HFFc6 (cell line): ENCODE data around the gene ERFE. TPM values are rescaled to one million over a fixed set of nuclear protein-coding genes. Genes with fewer than 3 reads are reported as not detected.
A peak's percentile ranks its signal among the peaks of the same experiment; 100 is the strongest.

Experiments used
- DNase-seq: peaks from one replicate; pipeline ENCODE4 v3.0.0-alpha.2; 2018
- H3K27ac Mint-ChIP-seq: 2 replicates; pipeline ENCODE4 v1.8.0; 2020; ENCODE audit warnings: mild to moderate bottlenecking, mixed read lengths
- H3K27me3 Mint-ChIP-seq: 2 replicates; pipeline ENCODE4 v1.8.0; 2021; ENCODE audit warnings: mild to moderate bottlenecking, moderate library complexity, mixed read lengths; ENCODE audit not compliant: insufficient read depth
- H3K36me3 Mint-ChIP-seq: 2 replicates; pipeline ENCODE4 v1.8.0; 2021; ENCODE audit warnings: low read depth, mixed read lengths
- H3K4me1 Mint-ChIP-seq: 2 replicates; pipeline ENCODE4 v1.8.0; 2020; ENCODE audit warnings: low read depth, mixed read lengths
- H3K4me3 Mint-ChIP-seq: 2 replicates; pipeline ENCODE4 v1.8.0; 2020; ENCODE audit warnings: mild to moderate bottlenecking, moderate library complexity, mixed read lengths
- H3K9me3 Mint-ChIP-seq: 2 replicates; pipeline ENCODE4 v1.8.0; 2020; ENCODE audit warnings: mild to moderate bottlenecking, mixed read lengths
- CTCF ChIP-seq: fragments of 200-600 bp; sonication (generic); IDR thresholded peaks from 2 replicates; pipeline ENCODE4 v1.5.0; 2021; ENCODE audit warnings: antibody characterized with exemption, mild to moderate bottlenecking
- total RNA-seq, 6 experiments: library from RNA; stranded (reverse); fragmentation: NEBNext Ultra II Directional; extraction: Animal tissue kit (Norgen Biotek cat#: 25700); gene quantifications; 2 replicates in 1 of 6; 3 replicates in 5 of 6; pipeline ENCODE4 v1.2.3, GENCODE V29; 2021

The ERFE gene
- total RNA-seq, 6 experiments from 2014 or later = 0.19 to 0.46 (median 0.41) TPM; not detected in 1

GRCh38 chr2:238176613-238177012 is 17.8 kb downstream of the ERFE start:
- TF ChIP-seq CTCF = no peak
- Mint-ChIP-seq H3K27ac (peak overlapping the region; percentile 15; the same call in 1 of the 2 replicates), H3K36me3 (peaks cover 32% of the 10 kb centered on the region), H3K9me3 (no peaks in the 10 kb centered on the region), H3K4me1 (peaks cover 17% of the 10 kb centered on the region), H3K4me3 (no peak overlapping the region), H3K27me3 (peaks cover 6% of the 10 kb centered on the region; the same call in 1 of the 2 replicates)
- DNase-seq = no peak

DNA sequence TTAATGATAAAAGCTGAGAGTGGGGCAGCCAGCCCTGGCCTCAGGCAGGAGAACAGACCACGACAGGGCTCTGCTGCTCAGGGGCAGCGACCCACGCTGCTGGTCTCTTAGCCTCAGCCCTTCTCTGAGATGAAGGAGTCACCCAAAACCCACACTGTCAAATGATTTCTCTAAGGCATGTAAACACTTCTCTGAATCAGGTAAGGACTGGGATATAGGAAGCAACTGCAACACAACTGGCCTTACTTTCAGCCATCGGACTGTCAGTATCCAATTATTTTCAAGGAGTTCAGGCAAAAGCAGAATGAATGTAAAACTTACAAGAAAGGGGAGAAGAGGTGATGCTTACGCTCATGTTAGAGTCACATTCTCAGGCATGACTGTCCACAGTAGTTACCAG is 21.8 kb downstream of the ERFE start:
- Mint-ChIP-seq H3K4me1 (no peaks in the 10 kb centered on the region), H3K27ac (no peak overlapping the region), H3K36me3 (peaks cover 36% of the 10 kb centered on the region), H3K9me3 (no peaks in the 10 kb centered on the region), H3K27me3 (no peaks in the 10 kb centered on the region), H3K4me3 (no peak overlapping the region)
- no peak for DNase-seq
- TF ChIP-seq CTCF = no peak

GRCh38 chr2:238182362-238182761 is 23.6 kb downstream of the ERFE start:
- H3K36me3 Mint-ChIP-seq = peaks cover 35% of the 10 kb centered on the region
- TF ChIP-seq CTCF = no peak
- no peaks in the 10 kb centered on the region for H3K9me3 Mint-ChIP-seq
- no peak for DNase-seq
- no peaks in the 10 kb centered on the region for H3K4me1 Mint-ChIP-seq
- no peak overlapping the region for H3K4me3 Mint-ChIP-seq
- no peaks in the 10 kb centered on the region for H3K27me3 Mint-ChIP-seq
- no peak overlapping the region for H3K27ac Mint-ChIP-seq

GRCh38 chr2:238183821-238184220 is 25.1 kb downstream of the ERFE start:
- Mint-ChIP-seq H3K4me1 (no peaks in the 10 kb centered on the region), H3K36me3 (peaks cover 47% of the 10 kb centered on the region), H3K4me3 (no peak overlapping the region), H3K9me3 (no peaks in the 10 kb centered on the region), H3K27ac (no peak overlapping the region), H3K27me3 (no peaks in the 10 kb centered on the region)
- TF ChIP-seq CTCF = no peak
- DNase-seq = no peak

DNA sequence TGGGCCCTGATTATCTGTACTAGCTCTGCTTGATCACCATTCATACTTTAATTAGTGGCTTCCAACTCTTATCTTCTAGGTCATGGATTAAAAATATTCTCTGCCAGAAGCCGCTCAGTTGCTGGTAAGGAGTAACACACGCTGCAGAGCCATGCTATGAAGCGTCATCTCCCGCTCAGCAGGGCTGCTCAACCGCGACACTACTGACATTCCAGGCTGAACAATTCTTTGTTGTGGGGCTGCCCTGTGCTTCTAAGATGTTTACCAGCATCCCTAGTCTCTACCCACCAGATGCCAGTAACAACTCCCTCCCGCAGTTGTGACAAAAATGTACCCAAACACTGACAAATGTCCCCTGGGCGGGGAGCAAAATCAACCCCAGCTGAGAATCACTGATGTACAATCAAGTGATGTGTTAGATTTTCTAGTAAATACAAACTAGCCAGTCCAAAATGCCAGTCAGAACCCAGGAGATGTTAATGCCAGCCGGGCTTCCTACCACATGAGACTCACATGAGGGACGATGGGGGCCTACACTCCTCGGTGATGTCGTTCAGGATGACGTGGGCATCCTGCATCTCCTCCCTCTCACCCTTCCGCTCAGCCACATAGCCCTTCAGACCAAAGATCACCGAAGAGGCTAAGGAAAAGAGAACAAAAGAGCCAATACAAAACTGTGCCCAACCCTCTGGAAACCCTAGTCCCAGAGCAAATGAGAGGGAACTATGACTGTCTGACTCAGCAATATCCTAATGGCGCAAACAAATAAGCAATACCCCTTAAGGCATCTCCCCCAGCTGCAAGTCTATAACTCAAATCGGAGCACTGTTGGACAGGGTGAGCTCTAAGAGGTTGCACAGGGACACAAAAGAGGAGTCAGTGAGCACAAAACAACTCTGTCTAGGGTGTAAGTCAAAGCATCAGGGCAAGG is 29.1 kb downstream of the ERFE start:
- Mint-ChIP-seq H3K27ac (peak overlapping the region; percentile 29; the same call in 1 of the 2 replicates), H3K4me3 (no peak overlapping the region), H3K27me3 (no peaks in the 10 kb centered on the region), H3K4me1 (no peaks in the 10 kb centered on the region), H3K9me3 (no peaks in the 10 kb centered on the region), H3K36me3 (peaks cover 48% of the 10 kb centered on the region)
- TF ChIP-seq CTCF = no peak
- DNase-seq = no peak
